ENCODE data around the gene AGAP1.
A peak's percentile ranks its signal among the peaks of the same experiment; 100 is the strongest.

The AGAP1 gene

GRCh38 chr2:235641956-235642355 is 148.1 kb downstream of the AGAP1 start:
- no peak for DNase-seq

- no peak for DNase-seq
Observed at GRCh38 chr2:235642446-235643098, 148.7 kb downstream of the AGAP1 start.

- no peak for DNase-seq
Observed at GRCh38 chr2:235643680-235644511, 150.1 kb downstream of the AGAP1 start.

- no peak for DNase-seq
Observed at GRCh38 chr2:235647264-235647663, 153.4 kb downstream of the AGAP1 start.

- DNase-seq = no peak
Observed at GRCh38 chr2:235647877-235648276, 154.0 kb downstream of the AGAP1 start.

GRCh38 chr2:235649418-235649817 is 155.6 kb downstream of the AGAP1 start:
- no peak for DNase-seq

- no peak for DNase-seq
Observed at GRCh38 chr2:235651643-235652042, 157.8 kb downstream of the AGAP1 start.

- no peak for DNase-seq
Observed at GRCh38 chr2:235654103-235654813, 160.4 kb downstream of the AGAP1 start.

- no peak for DNase-seq
Observed at GRCh38 chr2:235658351-235659174, 164.7 kb downstream of the AGAP1 start.

- no peak for DNase-seq
Observed at GRCh38 chr2:235659767-235660322, 166.0 kb downstream of the AGAP1 start.

GRCh38 chr2:235660484-235661082 is 166.7 kb downstream of the AGAP1 start:
- no peak for DNase-seq

GRCh38 chr2:235661167-235661937 is 167.5 kb downstream of the AGAP1 start:
- no peak for DNase-seq

- DNase-seq = no peak
Observed at GRCh38 chr2:235661952-235662351, 168.1 kb downstream of the AGAP1 start.

- DNase-seq = no peak
Observed at GRCh38 chr2:235663875-235664274, 170.0 kb downstream of the AGAP1 start.

- no peak for DNase-seq
Observed at GRCh38 chr2:235665661-235666212, 171.9 kb downstream of the AGAP1 start.

GRCh38 chr2:235666213-235666781 is 172.5 kb downstream of the AGAP1 start:
- peak; percentile 72 to 84 for DNase-seq

GRCh38 chr2:235668782-235669181 is 174.9 kb downstream of the AGAP1 start:
- DNase-seq = no peak

- peak; percentile 45 to 79 for DNase-seq
Observed at GRCh38 chr2:235669269-235669831, 175.5 kb downstream of the AGAP1 start.

- peak in 1 of 2 experiments; percentile 50 for DNase-seq
Observed at GRCh38 chr2:235669983-235670962, 176.4 kb downstream of the AGAP1 start.
